DMS153 (cell line): ENCODE measurements around the gene MFAP5.
A peak's percentile ranks its signal among the peaks of the same experiment; 100 is the strongest.

Source experiments
- DNase-seq: peaks from one replicate; lab custom pipeline; 2025; lab: John Stamatoyannopoulos, UW

Gene MFAP5

GRCh38 chr12:8662593-8662992 is at the start of gene MFAP5:
Gene MFAP5, minus strand, starts transcription at chr12:8662826. Its CDS starts 722 bp downstream, at chr12:8662104.
- DNase-seq = no peak

- no peak for DNase-seq
Observed at GRCh38 chr12:8709124-8709830, 46.7 kb upstream of the MFAP5 start.

- DNase-seq = no peak
Observed at GRCh38 chr12:8702159-8702558, 39.5 kb upstream of the MFAP5 start.

GRCh38 chr12:8701046-8701660 is 38.5 kb upstream of the MFAP5 start:
- DNase-seq = no peak

GRCh38 chr12:8699714-8700113 is 37.1 kb upstream of the MFAP5 start:
- DNase-seq = no peak

- DNase-seq = no peak
Observed at GRCh38 chr12:8698879-8699278, 36.3 kb upstream of the MFAP5 start.

- no peak for DNase-seq
Observed at GRCh38 chr12:8698132-8698851, 35.7 kb upstream of the MFAP5 start.

GRCh38 chr12:8697476-8698131 is 35.0 kb upstream of the MFAP5 start, which contains the start of gene RIMKLB:
Gene RIMKLB, plus strand, starts transcription at chr12:8697991. Its CDS starts 15,876 bp downstream, at chr12:8713867.
- DNase-seq = peak; percentile 63

- DNase-seq = peak; percentile 18
Observed at GRCh38 chr12:8697120-8697475, 34.5 kb upstream of the MFAP5 start.

- DNase-seq = no peak
Observed at GRCh38 chr12:8696442-8697090, 33.9 kb upstream of the MFAP5 start.

- DNase-seq = no peak
Observed at GRCh38 chr12:8695116-8695515, 32.5 kb upstream of the MFAP5 start.

- peak; percentile 65 for DNase-seq
Observed at GRCh38 chr12:8692573-8692972, 29.9 kb upstream of the MFAP5 start.

- no peak for DNase-seq
Observed at GRCh38 chr12:8689681-8690080, 27.1 kb upstream of the MFAP5 start.

- peak; percentile 10 for DNase-seq
Observed at GRCh38 chr12:8687846-8688601, 25.4 kb upstream of the MFAP5 start.

- no peak for DNase-seq
Observed at GRCh38 chr12:8685051-8685450, 22.4 kb upstream of the MFAP5 start.

GRCh38 chr12:8681129-8681884 is 18.7 kb upstream of the MFAP5 start:
- DNase-seq = peak; percentile 75

GRCh38 chr12:8680533-8680932 is 17.9 kb upstream of the MFAP5 start:
- no peak for DNase-seq

GRCh38 chr12:8678661-8679111 is 16.1 kb upstream of the MFAP5 start:
- DNase-seq = no peak

- no peak for DNase-seq
Observed at GRCh38 chr12:8677362-8677761, 14.7 kb upstream of the MFAP5 start.

GRCh38 chr12:8676651-8677050 is 14.0 kb upstream of the MFAP5 start:
- no peak for DNase-seq
